GM12892 (cell line): ENCODE data around the gene GAS5.

Experiments used
- POLR2AphosphoS5 ChIP-seq: IDR thresholded peaks from 2 replicates; pipeline ENCODE4 v1.6.1; 2011; ENCODE audit warnings: low read depth, low read length, control low read depth
- TAF1 ChIP-seq: IDR thresholded peaks from 2 replicates; pipeline ENCODE4 v1.6.1; 2011; ENCODE audit warnings: low read depth, mild to moderate bottlenecking, control low read depth, low read length, borderline replicate concordance

DNA sequence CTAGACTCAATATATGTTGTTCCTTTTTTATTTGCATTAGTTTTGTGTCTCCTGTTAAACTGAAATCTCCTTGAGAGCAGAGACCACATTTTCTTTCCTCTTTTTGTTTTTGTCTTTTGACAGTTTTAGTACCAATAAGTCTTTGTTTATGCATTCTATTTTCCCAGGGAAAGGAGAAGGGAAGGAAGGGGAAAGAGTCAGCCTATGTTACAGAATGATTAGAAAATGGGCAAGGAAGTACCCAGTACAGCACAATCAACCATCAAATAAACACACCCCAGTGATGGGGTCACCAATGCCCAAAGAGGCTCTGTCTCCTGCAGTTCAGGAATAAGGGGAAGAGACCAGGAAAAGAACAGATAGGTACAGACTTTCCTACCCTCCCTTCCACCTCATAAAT is 10.5 kb upstream of the GAS5 start:
- no peak for TF ChIP-seq TAF1
- no peak for TF ChIP-seq POLR2AphosphoS5
